ENCODE results near the gene KLK2. TPM values are rescaled to one million over a fixed set of nuclear protein-coding genes. Genes with fewer than 3 reads are reported as not detected.

KLK2 gene
- total and polyA plus RNA-seq, 2 of the 8 experiments (the other 6 are each of a cell fraction or from before 2014, with no cell fraction given) = 0.20 TPM; not detected in 1

DNA sequence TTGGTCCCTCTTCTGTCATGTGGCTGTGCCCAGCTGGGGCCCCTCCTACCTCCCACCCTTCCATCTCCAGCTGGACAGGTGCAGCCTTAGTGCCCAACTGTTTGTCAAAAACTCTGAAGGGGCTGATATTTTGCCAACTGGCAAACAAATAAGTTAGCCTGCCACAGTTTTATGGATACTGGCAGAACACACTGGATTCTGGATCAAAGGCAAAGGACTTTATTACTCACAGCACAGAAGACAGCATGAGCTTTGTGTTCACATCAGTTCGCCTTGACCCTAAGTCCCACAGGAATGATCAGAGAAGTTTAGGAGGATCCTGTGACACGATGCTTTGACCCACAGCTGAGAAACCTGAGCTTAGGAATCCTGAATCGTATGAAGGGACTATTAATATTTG lies 16.4 kb downstream of the KLK2 start (continued):
- no peak for TF ChIP-seq CHD7 (IDR thresholded peaks at IDR 0.05; ENCODE audit: insufficient replicate concordance, low read length)
- TF ChIP-seq, protein P1, sequence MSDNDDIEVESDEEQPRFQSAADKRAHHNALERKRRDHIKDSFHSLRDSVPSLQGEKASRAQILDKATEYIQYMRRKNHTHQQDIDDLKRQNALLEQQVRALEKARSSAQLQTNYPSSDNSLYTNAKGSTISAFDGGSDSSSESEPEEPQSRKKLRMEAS (IDR thresholded peaks at IDR 0.05) = no peak
- no peak for TF ChIP-seq BCL11A (IDR thresholded peaks at IDR 0.05; ENCODE audit: low read depth in 2 of 2, low read length in 2 of 2)
- no peak for TF ChIP-seq BACH1 (IDR thresholded peaks at IDR 0.05; ENCODE audit: low read length)
- TF ChIP-seq SIX5 (IDR thresholded peaks at IDR 0.05; ENCODE audit: low read depth, low read length) = no peak
- TF ChIP-seq TBP (IDR thresholded peaks at IDR 0.05; ENCODE audit: low read depth, low read length) = no peak
- no peak for TF ChIP-seq SIRT6 (IDR thresholded peaks at IDR 0.05; ENCODE audit: low read length)
- no peak for TF ChIP-seq SP2 (IDR thresholded peaks at IDR 0.05; ENCODE audit: low read length)
- no peak for TF ChIP-seq TAF1 (IDR thresholded peaks at IDR 0.05; ENCODE audit: low read depth, low read length)
- TF ChIP-seq FOSL1 (IDR thresholded peaks at IDR 0.05; ENCODE audit: insufficient read depth, low read depth, low read length) = no peak
- TF ChIP-seq CBX5 (IDR thresholded peaks at IDR 0.05; ENCODE audit: low read depth, low read length) = no peak
